HG03060 (cell line): ENCODE data around the gene SGF29.
"Not testable (repeated sequence)": the region's sequence is repeated elsewhere in the genome, so short reads cannot be mapped to it uniquely, and the experiment has no call there.

Experiments used
- ATAC-seq: cut with Tn5 transposase; IDR thresholded peaks from one replicate; pipeline ENCODE4 v1.9.1; 2021; ENCODE audit warnings: low read depth, moderate number of reproducible peaks; ENCODE audit not compliant: unreplicated experiment

Gene SGF29

GRCh38 chr16:28562199-28562598 is 8.5 kb downstream of the SGF29 start:
- no peak for ATAC-seq

- ATAC-seq = no peak
Measured at GRCh38 chr16:28563218-28563617, 9.5 kb downstream of the SGF29 start.

- not testable (repeated sequence) for ATAC-seq
Measured at GRCh38 chr16:28566233-28566925, 12.7 kb downstream of the SGF29 start.

DNA sequence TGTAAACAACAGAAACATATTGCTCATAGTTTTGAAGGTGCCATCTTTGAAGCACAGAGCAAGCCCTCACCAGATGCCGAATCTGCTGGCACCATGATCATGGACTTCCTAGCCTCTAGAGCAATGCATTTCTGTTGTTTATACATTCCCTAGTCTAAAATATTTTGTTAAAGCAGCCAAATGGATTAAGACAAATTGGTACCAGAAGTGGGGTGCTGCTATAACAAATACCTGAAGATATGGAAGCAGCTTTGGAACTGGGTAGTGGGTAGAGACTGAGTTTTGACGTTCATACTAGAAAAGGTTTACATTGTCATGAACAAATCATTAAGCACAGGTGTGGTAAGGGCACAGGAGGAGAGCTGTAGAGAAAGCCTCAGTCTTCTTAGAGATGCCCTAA is 13.6 kb downstream of the SGF29 start:
- no peak for ATAC-seq

DNA sequence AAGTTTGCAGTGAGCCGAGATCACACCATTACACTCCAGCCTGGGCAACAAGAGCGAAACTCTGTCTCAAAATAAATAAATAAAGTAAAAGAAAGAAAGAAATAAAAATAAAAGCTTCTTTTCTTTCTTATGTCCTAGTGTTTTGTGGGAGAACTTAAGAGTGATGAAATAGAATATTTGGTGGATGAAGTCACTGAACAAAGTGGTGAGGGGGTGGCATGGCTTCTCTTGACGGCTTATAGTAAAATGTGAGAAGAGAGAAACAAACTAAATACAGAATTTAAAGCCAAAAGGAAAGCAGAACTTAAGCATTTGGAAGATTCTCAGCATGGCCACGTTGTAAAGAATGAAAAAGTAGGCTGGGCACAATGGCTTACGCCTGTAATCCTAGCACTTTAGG is 15.3 kb downstream of the SGF29 start:
- no peak for ATAC-seq

GRCh38 chr16:28569968-28570752 is 16.4 kb downstream of the SGF29 start:
- no peak for ATAC-seq

GRCh38 chr16:28572696-28573510 is 19.2 kb downstream of the SGF29 start:
- ATAC-seq = no peak

- no peak for ATAC-seq
Measured at GRCh38 chr16:28573738-28574718, 20.3 kb downstream of the SGF29 start.

- no peak for ATAC-seq
Measured at GRCh38 chr16:28574925-28575324, 21.2 kb downstream of the SGF29 start.

DNA sequence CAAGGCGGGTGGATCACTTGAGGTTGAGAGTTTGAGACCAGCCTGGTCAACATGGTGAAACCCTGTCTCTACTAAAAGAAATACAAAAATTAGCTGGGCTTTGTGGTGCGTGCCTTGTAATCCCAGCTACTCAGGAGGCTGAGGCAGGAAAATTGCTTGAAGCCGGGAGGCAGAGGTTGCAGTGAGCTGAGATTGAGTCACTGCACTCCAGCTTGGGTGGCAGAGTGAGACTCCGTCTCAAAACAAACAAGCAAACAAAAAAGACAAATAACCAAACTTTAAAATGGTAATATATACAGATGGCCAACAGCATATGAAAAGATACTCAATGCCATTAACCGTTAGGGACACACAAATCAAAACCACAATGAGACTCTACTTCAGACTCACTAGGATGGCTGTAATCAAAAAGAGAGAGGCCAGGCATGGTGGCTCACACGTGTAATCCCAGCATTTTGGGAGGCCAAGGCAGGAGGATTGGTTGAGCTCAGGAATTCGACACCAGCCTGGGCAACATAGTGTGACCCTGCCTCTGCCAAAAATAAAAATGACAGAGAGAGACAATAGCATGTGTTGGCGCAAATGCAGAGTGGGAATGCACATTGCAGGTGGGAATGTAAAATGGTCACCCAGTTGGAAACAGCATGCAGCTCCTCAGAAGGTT is 21.9 kb downstream of the SGF29 start:
- ATAC-seq = no peak

DNA sequence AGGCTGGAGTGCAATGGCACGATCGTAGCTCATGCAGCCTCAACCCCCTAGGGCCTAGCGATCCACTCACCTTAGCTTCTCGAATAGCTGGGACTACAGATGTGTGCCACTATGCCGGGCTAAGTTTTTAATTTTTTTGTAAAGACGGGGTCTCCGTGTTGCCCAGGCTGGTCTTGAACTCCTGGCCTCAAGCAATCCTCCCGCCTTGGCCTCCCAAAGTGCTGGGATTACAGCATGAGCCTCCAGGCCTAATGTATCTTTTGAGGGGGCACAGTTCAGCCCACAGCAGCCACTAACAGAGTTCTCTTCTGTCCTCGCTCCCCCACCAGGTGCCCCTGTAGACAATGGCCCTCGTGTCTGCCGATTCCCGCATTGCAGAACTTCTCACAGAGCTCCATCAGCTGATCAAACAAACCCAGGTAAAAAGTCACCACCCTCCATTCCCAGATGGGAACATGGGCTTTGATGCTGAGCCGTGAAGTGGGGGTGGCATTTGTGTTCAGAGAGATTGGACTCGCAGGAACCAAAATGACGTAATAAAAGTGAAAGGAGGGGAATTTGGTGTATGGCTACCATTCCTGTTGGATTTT is 27.1 kb downstream of the SGF29 start:
- ATAC-seq = no peak

- ATAC-seq = no peak
Measured at GRCh38 chr16:28585674-28586073, 32.0 kb downstream of the SGF29 start.

DNA sequence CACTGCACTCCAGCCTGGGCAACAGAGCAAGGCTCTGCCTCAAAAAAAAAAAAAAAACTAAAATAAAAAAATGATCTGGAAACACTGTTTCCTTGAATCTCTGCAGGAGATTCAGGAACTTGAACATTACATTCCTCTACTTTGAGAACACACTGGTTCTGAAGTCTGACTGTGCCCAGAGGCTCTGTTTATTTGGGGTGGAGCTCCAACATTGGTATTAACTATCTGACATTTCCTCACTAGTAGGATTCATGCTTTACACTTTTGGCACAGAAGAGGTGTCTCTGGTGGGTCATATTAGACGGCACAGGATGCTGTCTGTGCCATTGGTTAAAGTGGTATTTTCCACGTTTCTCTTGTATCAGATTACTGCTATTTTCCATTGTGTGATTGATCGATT is 32.7 kb downstream of the SGF29 start:
- no peak for ATAC-seq

GRCh38 chr16:28587386-28587785 is 33.7 kb downstream of the SGF29 start:
- no peak for ATAC-seq

GRCh38 chr16:28589069-28589468 is 35.3 kb downstream of the SGF29 start:
- no peak for ATAC-seq

DNA sequence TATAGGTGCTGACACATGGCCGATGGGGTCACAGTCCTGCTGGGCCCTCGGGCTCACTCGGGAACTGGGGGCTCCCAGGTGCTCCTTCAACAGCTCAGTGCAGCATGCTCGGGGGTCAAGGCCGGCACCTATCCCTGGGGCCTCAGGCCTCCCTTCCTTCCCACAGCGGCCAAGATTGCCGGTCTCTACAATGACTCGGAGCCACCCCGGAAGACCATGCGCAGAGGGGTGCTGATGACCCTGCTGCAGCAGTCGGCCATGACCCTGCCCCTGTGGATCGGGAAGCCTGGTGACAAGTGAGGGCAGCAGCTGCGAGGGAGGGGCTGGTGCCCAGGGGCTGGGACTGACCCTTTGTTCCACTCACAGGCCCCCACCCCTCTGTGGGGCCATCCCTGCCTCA is 36.2 kb downstream of the SGF29 start:
- ATAC-seq = no peak

DNA sequence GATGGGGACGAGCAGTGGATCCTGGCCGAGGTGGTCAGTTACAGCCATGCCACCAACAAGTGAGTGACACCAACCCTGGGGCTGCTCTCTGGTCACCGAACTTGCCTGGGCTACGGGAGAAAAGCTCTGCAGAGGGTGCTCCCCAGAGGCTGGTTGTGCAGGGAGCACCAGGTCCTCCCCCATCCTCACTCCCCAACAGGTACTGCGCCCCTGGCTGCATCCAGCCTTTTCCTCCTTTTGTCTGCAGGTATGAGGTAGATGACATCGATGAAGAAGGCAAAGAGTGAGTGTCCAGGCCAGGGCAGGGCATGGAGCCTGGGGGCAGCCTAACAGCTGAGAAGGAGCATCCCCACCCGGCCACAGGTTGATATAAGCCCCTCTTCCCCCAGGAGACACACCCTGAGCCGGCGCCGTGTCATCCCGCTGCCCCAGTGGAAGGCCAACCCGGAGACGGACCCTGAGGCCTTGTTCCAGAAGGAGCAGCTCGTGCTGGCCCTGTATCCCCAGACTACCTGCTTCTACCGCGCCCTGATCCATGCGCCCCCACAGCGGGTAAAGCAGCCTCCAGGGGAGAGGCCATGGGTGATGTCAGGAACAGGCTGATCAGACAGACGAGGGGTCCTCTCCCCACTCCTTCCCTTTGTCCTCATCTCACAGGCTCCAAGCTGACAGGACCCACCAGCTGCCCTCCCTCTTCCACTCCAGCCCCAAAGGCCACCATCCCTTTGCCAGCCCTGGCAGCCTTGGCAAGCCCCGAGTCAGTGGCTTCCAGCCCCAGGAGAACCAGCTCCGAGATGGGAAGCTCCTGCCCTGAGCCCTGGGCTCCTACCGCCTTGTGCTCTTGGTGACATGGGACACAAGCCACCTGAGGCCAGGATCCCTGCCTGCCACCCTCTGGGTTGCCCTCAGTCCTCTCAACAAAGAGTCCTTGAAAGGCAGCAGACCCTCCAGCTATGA is 36.9 kb downstream of the SGF29 start:
- ATAC-seq = no peak

DNA sequence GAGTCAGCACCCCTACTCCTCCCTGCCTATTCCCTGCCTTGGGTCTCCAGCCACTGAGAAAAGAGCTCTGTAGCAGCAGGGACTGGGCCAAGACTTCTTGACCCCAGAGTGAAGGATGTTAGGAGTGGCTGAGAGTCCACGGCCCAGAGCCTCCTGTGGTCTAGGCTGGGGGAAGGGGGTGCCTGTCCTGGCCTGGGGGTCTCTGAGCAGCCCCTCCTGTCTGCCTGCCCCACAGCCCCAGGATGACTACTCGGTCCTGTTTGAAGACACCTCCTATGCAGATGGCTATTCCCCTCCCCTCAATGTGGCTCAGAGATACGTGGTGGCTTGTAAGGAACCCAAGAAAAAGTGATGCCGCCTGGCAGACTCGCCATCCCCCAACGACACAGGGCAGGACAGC is 37.6 kb downstream of the SGF29 start:
- ATAC-seq = no peak
